Erythroblast (primary cell): ENCODE data around the gene ADAM8.

ENCODE experiments used
- GATA1 ChIP-seq: IDR thresholded peaks from 2 replicates; pipeline ENCODE4 v1.6.1; 2011; ENCODE audit warnings: low read depth, mild to moderate bottlenecking, control low read depth, low read length, moderate library complexity
- POLR2A ChIP-seq: IDR thresholded peaks from 2 replicates; pipeline ENCODE4 v1.6.1; 2011; ENCODE audit warnings: mild to moderate bottlenecking, low read length

DNA sequence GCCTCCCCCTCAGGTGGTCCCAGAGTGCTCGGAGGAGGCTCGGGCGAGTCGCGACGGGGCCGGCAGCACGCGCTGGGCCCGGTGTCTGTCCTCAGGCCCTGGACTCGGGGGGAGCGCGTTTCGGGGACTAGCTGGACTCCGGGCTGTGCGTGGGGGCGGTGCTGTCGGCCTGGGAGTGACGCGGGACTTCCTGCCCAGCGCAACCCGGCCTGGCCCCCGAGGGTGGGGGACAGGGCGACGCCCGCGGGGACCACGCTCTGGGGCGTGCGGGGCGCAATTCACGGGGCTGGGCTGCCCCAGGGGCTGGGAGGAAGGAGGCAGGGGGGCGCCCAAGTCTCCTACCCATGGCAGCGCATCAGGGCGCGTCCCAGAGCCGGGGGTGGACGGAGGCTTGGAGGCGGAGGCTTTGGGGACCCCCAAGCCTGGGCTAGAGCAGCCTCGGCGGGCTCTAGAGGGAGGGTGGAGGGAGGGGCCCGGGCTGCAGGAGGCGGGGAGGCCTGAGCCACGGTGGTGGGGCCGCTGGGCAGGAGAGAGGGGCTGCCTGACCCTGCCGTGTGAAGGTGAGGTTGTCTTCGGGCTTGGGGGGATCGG lies 41.3 kb downstream of the ADAM8 start:
- TF ChIP-seq POLR2A (no peak), GATA1 (no peak)
